Activated naive CD4-positive, alpha-beta T cell (primary cell): ENCODE data around the gene OR2D2.
"Not testable (repeated sequence)": the region's sequence is repeated elsewhere in the genome, so short reads cannot be mapped to it uniquely, and the experiment has no call there.

Source experiments
- DNase-seq, 4 experiments: peaks; one replicate each; lab custom pipeline; 2025; lab: John Stamatoyannopoulos, UW

Gene OR2D2, protein sequence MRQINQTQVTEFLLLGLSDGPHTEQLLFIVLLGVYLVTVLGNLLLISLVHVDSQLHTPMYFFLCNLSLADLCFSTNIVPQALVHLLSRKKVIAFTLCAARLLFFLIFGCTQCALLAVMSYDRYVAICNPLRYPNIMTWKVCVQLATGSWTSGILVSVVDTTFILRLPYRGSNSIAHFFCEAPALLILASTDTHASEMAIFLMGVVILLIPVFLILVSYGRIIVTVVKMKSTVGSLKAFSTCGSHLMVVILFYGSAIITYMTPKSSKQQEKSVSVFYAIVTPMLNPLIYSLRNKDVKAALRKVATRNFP

DNA sequence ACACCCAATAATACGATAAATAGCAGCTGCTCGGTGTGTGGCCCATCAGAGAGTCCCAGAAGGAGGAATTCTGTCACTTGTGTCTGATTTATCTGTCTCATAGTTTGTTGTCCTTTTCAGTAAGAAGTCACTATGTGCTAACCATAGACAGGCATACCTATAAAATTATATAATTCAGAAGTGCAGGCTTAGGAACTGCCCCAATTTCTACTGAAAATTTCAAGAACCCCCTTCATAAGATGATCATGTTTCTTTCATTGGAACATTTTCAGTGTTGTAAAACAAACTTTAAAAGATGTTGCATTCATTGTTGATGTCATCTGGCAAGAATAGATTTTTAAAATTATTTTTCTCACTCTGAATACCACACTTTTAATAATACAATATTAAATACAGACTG, at the start of gene OR2D2:
Gene OR2D2, minus strand, starts transcription at position 101 of the 400 bp plus-strand sequence. Its CDS starts 0 bp downstream, at position 101.
- DNase-seq: no peak

GRCh38 chr11:6941970-6942369, 49.7 kb upstream of the OR2D2 start:
- DNase-seq: no peak

- DNase-seq: no peak
Observed at GRCh38 chr11:6932145-6932544, 39.8 kb upstream of the OR2D2 start.

DNA sequence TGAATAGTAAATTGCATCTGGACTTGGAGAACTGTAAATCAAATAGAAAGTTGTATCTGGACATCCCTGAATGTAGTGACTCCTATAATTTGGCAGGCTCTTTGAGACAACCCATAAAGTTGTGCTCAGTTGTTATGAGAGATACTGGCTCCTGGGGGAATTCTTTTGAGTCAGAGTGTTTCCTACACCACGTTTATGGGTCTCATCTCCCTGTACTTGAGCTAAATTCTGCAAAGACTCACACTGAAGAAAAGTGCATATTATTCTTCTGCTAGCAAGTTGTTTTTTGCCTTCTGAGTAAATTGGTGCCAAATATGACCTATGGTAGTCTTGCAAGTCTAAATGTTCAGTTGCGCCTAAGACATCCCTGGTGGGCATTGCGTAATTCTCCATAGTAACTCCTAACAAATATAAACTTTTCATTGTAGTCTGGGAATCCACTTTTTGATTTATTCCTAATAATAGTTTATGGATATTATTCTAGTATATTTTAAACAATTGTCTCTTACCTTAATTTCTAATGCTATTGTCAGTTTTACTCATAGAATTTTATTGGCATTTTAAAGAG, 38.9 kb upstream of the OR2D2 start:
- DNase-seq: no peak

DNA sequence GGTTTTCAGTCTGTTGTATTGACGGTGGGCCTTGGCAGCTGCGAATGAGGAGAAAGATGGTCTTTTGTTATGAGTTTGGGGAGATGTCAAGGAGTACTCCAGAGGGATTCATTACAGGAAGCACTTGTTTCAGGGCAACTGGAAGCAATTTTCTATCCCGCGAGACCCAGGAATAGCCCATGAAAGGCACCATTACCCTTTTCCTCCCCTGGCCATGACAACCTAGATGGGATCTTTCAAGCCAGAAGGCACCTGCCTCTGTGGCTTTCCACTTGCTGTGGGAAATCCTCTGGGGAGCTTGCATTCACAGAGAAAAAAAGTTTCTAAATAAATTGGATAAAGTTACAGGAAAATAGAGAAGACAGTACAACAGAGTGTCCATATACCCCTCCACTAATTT, 36.6 kb upstream of the OR2D2 start:
- no peak for DNase-seq

DNA sequence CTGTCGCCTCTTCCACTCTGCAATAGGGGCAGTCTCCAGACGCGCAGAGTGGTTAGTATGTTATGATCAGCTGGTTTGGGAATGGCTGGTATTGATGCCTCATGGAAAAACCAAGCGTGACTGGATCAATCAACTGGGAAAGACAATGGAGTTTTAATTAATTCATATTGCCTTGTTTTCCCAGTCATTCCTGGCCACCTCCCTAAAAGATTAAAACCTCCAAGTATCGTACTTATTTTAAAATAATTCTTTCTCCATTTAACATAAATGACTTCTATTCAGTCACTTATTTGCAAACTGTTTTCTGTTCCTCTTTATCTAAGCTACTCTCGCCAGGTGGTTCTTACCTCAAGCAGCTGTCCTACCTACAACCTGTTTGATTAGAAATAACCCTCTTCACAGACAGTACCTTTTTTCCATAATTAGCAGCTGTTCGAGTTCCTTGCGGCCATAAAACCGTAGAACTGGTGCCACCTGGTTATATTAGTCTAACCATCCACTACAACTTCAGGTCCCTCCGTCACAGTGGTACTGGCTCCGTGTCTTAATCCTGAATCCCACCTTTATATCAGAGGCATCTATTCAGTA, 34.8 kb upstream of the OR2D2 start:
- no peak for DNase-seq

- DNase-seq: peak in 2 of 4 experiments; percentile 6 to 21
Observed at GRCh38 chr11:6926208-6927029, 34.1 kb upstream of the OR2D2 start, which contains the start of gene ZNF215. Gene ZNF215, plus strand, starts transcription at chr11:6926426. Its CDS starts 5,847 bp downstream, at chr11:6932273.

DNA sequence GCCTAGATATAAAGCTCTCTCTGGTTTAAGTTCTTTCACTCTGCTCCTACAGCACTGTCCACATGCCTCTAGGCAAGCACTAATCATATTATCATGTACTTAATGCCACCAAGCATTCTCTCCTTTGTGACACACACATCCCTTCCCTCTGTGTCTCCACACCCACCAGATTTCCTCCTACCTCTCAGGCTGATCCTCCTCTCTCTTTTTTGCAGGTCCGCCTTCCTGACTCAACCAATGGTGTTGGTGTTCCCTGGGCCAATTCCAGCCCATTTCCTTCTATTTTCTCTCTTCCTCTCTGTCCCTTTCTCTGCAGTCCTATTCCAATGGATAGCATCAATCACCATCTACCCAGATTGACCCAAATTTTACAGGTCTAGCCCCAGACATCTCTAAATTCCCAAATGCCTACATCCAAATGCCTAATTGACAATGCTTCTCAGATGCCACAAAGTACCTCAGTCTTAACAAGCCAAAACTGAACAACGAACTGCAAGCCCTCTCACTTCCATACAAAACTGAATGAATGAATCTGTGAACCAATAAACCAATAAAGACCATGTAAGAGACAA, 33.4 kb upstream of the OR2D2 start:
- no peak for DNase-seq

DNA sequence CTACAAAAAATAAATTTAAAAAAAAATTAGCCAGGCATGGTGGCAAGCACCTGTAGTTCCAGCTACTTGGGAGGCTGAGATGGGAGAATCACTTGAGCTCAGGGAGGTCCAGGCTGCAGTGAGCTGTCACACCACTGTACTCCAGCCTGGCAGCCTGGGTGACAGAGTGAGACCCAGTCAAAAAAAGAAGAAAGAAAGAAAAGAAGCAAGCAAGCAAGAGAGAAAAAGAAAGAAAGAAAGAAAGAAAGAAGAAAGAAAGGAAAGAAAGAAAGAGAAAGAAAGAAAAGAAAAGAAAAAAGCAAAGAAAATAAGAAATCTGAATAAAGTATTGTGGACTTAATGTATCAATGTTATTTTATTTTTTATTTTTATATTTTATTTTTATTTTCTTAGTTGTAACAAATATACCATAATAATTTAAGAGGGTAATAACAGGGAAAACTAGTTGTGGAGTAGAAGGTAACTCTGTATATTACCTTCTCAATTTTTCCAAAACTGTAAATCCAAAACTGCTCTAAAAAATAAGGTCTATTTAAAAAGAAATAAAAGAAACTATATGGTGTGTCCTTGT, 32.8 kb upstream of the OR2D2 start:
- DNase-seq: no peak

- no peak for DNase-seq
Observed at GRCh38 chr11:6920702-6921101, 28.4 kb upstream of the OR2D2 start, which contains the start of gene OR2D3. Gene OR2D3, plus strand, starts transcription at chr11:6921002. Its CDS starts 0 bp downstream, at chr11:6921002.

DNA sequence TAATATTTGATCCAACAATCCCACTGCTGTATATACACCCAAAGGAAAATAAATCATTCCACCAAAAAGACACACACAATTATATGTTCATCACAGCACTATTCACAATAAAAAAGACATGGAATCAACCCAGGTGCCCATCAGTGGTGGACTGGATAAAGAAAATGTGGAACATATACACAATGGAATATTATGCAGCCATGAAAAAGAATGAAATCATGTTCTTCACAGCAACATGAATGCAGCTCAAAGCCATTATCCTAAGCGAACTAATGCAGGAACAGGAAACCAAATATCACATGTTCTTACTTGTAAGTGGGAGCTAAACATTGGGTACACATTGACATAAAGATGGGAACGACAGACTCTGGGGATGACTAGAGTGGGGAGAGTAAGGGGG, 27.4 kb upstream of the OR2D2 start:
- no peak for DNase-seq

DNA sequence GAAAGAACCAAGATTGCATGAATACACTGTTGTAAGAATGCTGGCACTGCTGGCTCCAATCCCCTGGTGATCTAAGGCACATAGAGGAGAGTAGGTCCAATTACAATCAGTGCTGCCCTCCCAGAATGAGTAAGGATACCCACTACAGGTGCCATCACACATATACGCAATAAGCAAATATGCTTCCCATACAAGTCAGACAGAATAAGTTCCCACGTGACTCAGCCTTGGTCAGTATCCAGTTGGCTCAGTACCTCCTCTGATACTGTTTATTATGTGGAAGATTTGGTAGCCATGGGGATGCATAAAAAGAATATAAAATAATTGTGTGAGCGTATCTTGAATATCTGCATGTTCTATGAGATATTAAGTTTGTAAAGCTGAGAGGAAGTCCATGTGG, 19.6 kb upstream of the OR2D2 start:
- no peak for DNase-seq

GRCh38 chr11:6911378-6911777, 19.1 kb upstream of the OR2D2 start:
- DNase-seq: no peak

- DNase-seq: not testable (repeated sequence)
Observed at GRCh38 chr11:6904804-6905203, 12.5 kb upstream of the OR2D2 start.

GRCh38 chr11:6900327-6900999, 8.2 kb upstream of the OR2D2 start:
- no peak for DNase-seq

DNA sequence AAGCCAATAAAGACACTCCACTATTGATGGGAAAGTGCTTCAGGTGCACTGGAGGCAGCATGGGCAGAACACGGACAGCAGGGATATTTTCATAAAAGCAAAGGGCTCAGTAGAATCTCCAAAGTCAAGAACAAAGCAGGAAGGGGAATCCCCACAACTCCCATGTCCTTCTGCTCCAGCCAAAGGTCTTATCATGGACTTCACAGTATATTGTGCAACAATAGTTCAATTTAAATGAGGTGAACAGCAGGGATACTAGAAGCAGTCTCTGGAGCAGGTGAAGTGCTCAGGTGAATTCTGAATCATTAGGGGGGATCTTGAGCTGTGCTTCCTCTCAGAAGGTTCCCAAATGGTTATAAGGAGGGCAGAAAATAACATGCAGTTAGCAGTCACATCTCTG, 6.6 kb upstream of the OR2D2 start:
- DNase-seq: no peak

DNA sequence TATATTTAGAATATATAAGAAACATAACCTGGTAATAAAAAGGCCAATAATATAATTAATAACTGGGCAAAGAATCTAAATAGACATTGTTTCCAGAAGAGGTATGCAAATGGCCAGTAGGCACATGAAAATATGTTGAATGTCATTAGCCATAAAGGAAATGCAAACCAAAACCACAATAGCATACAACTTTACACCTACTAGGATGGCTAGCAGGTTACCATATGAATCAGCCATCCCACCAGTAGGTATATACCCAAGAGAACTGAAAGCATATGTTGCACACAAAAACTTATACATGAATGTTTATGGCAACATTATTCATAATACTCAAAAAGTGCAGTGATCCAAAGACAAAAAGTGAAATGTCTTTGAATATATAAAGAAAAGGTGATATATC, 2.7 kb upstream of the OR2D2 start:
- DNase-seq: no peak

- no peak for DNase-seq
Observed at GRCh38 chr11:6894097-6894496, 1.8 kb upstream of the OR2D2 start.

DNA sequence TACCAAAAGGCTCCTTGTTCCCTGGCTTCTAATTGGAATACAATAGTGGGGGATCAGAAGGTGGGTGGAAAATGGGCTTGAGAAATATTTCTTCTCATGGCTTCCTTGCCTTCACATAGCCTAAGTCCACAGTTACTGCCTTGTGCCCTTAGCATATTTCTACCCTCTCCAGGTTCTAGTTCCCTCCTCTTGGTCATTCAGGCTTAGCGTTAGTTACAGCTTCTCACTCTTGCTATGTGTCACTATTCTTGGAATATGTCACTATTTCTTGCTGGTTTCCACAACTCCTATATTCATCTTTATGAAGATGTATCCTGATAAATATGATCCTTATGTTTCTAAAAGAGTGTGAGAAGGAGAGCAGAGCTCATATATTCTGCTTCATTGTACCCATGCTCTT, 2.5 kb downstream of the OR2D2 start:
- DNase-seq: no peak

GRCh38 chr11:6888830-6889229, 3.5 kb downstream of the OR2D2 start:
- no peak for DNase-seq

DNA sequence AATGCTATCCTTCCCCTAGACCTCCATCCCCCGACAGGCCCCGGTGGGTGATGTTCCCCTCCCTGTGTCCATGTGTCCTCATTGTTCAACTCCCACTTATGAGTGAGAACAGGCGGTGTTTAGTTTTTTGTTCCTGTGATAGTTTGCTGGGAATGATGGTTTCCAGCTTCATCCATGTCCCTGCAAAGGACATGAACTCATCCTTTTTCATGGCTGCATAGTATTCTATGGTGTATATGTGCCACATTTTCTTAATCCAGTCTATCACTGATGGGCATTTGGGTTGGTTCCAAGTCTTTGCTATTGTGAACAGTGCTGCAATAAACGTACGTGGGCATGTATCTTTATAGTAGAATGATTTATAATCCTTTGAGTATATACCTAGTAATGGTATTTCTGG, 4.6 kb downstream of the OR2D2 start:
- not testable (repeated sequence) for DNase-seq
